ENCODE results near the gene JOSD1.

Gene JOSD1

DNA sequence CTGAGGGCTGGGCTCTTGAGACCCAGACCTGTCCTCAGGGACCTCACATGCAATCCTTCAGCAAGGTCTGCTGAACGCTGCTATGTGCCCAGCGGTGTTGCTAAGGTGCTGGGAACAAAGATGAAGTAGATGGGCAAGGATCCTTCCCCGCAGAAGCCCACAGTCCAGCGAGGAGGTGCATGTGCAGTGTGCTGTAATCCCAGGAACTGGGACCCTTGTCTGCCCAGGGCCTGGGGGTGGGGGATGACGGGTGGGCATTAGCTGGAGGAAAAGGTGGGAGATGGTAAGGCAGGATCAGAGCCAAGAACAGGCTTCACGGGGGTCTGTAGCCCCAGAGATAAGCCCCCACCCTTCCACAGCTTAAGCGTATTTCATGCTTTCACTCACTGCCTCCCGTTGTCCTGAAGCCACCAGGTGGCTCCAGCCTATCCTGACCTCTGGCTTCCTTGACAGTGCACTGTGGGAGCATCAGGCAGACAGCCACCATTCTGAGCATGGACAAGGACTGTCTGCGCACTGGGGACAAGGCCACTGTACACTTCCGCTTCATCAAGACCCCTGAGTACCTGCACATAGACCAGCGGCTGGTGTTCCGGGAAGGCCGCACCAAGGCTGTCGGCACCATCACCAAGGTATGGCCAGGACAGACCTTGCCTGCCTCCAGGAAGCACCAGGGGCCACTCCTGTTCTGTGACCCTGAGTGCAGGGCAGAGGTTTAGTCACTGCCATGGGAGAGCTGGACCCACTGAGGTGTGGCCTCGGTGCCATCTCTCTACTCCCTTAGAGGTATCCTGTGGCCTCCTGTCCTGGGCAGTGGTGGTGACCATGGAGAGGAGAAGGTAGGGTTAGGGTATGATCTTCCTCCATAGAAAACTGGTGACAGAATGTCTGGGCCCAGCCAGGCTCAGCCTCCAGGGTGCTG, 27.0 kb upstream of the JOSD1 start:
- Histone ChIP-seq H3K9me3 (ENCODE audit: insufficient read depth, low read length, severe bottlenecking) (no peaks in the 10 kb centered on the region), H3K9ac (ENCODE audit: low read depth, low read length) (no peak overlapping the region), H2AFZ (ENCODE audit: low read depth, low read length) (no peak overlapping the region), H4K20me1 (ENCODE audit: insufficient read depth, low read length) (peaks cover 28% of the 10 kb centered on the region), H3K36me3 (ENCODE audit: insufficient read depth, low read length) (peaks cover 98% of the 10 kb centered on the region), H3K27me3 (ENCODE audit: insufficient read depth, low read length, poor library complexity) (no peaks in the 10 kb centered on the region), H3K4me1 (ENCODE audit: insufficient read depth, low read length) (no peaks in the 10 kb centered on the region), H3K79me2 (ENCODE audit: insufficient read depth, low read length) (no peaks in the 10 kb centered on the region), H3K4me3 (ENCODE audit: low read depth in 1 of 2, low read length in 2 of 2) (no peak overlapping the region), H3K27ac (ENCODE audit: low read length) (no peak overlapping the region), H3K4me2 (ENCODE audit: insufficient read depth, low read length) (no peak overlapping the region)
- TF ChIP-seq EZH2 (IDR thresholded peaks at IDR 0.05; ENCODE audit: borderline replicate concordance, low read depth, low read length, severe bottlenecking), result no peak
- TF ChIP-seq, protein P1, sequence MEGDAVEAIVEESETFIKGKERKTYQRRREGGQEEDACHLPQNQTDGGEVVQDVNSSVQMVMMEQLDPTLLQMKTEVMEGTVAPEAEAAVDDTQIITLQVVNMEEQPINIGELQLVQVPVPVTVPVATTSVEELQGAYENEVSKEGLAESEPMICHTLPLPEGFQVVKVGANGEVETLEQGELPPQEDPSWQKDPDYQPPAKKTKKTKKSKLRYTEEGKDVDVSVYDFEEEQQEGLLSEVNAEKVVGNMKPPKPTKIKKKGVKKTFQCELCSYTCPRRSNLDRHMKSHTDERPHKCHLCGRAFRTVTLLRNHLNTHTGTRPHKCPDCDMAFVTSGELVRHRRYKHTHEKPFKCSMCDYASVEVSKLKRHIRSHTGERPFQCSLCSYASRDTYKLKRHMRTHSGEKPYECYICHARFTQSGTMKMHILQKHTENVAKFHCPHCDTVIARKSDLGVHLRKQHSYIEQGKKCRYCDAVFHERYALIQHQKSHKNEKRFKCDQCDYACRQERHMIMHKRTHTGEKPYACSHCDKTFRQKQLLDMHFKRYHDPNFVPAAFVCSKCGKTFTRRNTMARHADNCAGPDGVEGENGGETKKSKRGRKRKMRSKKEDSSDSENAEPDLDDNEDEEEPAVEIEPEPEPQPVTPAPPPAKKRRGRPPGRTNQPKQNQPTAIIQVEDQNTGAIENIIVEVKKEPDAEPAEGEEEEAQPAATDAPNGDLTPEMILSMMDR (IDR thresholded peaks at IDR 0.05; ENCODE audit: borderline replicate concordance, extremely low read depth, low read length, poor library complexity, severe bottlenecking), result no peak
- no peak for DNase-seq
- ATAC-seq (ENCODE audit: insufficient read depth, low read depth), result no peak

DNA sequence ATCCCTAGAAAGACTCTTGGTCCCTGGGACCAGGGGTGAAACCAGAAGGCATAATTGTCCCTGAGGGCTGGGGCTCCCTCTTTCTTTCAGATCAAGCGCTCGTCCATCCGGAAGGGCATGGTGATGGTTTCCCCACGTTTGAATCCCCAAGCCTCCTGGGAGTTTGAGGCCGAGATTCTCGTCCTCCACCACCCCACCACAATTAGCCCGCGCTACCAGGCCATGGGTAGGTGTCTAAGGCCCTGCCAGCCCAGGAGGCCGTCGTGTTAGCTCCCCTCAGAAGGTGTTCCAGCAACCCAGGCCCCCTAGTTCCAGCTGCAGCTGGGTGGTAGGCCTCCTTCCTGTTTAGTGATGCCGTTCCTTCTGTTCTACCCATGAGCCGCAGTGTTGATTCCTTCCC, 26.4 kb upstream of the JOSD1 start:
- no peak overlapping the region for H3K4me3 ChIP-seq (ENCODE audit: low read depth in 1 of 2, low read length in 2 of 2)
- no peak overlapping the region for H3K4me2 ChIP-seq (ENCODE audit: insufficient read depth, low read length)
- H2AFZ ChIP-seq (ENCODE audit: low read depth, low read length), result no peak overlapping the region
- H3K4me1 ChIP-seq (ENCODE audit: insufficient read depth, low read length), result no peaks in the 10 kb centered on the region
- H3K9me3 ChIP-seq (ENCODE audit: insufficient read depth, low read length, severe bottlenecking), result no peaks in the 10 kb centered on the region
- H4K20me1 ChIP-seq (ENCODE audit: insufficient read depth, low read length), result peaks cover 27% of the 10 kb centered on the region
- H3K9ac ChIP-seq (ENCODE audit: low read depth, low read length), result no peak overlapping the region
- H3K79me2 ChIP-seq (ENCODE audit: insufficient read depth, low read length), result no peaks in the 10 kb centered on the region
- no peak for DNase-seq
- H3K27me3 ChIP-seq (ENCODE audit: insufficient read depth, low read length, poor library complexity), result no peaks in the 10 kb centered on the region
- TF ChIP-seq EZH2 (IDR thresholded peaks at IDR 0.05; ENCODE audit: borderline replicate concordance, low read depth, low read length, severe bottlenecking), result no peak
- TF ChIP-seq, protein P1 (IDR thresholded peaks at IDR 0.05; ENCODE audit: borderline replicate concordance, extremely low read depth, low read length, poor library complexity, severe bottlenecking), result no peak
- H3K27ac ChIP-seq (ENCODE audit: low read length), result no peak overlapping the region
- peaks cover 100% of the 10 kb centered on the region for H3K36me3 ChIP-seq (ENCODE audit: insufficient read depth, low read length)
- no peak for ATAC-seq (ENCODE audit: insufficient read depth, low read depth)

DNA sequence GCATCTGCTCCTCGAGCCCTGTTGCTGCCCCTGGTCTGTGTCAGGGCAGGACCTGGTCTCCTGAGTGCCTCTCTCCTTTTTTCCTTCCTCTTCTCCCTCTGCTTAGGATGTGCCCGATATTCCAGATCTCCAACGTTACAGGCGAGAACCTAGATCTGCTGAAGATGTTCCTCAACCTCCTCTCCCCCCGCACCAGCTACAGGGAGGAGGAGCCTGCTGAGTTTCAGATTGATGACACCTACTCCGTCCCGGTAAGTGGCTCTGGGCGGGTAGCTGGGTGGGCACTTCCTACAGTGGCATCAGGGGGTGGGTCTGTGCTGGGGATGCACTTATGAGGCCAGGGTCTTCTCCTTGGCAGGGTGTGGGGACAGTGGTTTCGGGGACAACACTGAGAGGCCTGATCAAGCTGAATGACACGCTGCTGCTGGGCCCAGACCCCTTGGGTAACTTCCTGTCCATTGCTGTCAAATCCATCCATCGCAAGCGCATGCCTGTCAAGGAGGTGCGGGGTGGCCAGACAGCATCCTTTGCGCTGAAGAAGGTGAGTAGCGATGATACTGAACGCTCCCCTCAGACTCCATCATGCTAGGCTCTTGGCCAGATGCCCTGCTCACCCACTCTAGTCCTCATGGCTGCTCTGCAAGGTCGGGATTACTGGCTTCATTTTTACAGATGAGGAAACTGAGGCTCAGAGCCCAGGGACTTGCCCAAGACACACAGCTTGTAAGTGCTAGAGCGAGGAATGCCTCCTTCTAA, 25.3 kb upstream of the JOSD1 start:
- Histone ChIP-seq H3K27me3 (ENCODE audit: insufficient read depth, low read length, poor library complexity) (no peaks in the 10 kb centered on the region), H3K79me2 (ENCODE audit: insufficient read depth, low read length) (no peaks in the 10 kb centered on the region), H3K9ac (ENCODE audit: low read depth, low read length) (no peak overlapping the region), H3K9me3 (ENCODE audit: insufficient read depth, low read length, severe bottlenecking) (no peaks in the 10 kb centered on the region), H2AFZ (ENCODE audit: low read depth, low read length) (no peak overlapping the region), H3K36me3 (ENCODE audit: insufficient read depth, low read length) (peaks cover 99% of the 10 kb centered on the region), H4K20me1 (ENCODE audit: insufficient read depth, low read length) (peaks cover 25% of the 10 kb centered on the region), H3K27ac (ENCODE audit: low read length) (no peak overlapping the region), H3K4me2 (ENCODE audit: insufficient read depth, low read length) (no peak overlapping the region), H3K4me3 (ENCODE audit: low read depth in 1 of 2, low read length in 2 of 2) (no peak overlapping the region), H3K4me1 (ENCODE audit: insufficient read depth, low read length) (no peaks in the 10 kb centered on the region)
- TF ChIP-seq EZH2 (IDR thresholded peaks at IDR 0.05; ENCODE audit: borderline replicate concordance, low read depth, low read length, severe bottlenecking), result no peak
- TF ChIP-seq, protein P1 (IDR thresholded peaks at IDR 0.05; ENCODE audit: borderline replicate concordance, extremely low read depth, low read length, poor library complexity, severe bottlenecking), result no peak
- DNase-seq, result no peak
- no peak for ATAC-seq (ENCODE audit: insufficient read depth, low read depth)

Data from DND-41 (cell line).